Activated CD8-positive, alpha-beta T cell treated with anti-CD3 and anti-CD28 coated beads for 36 hours (primary cell): ENCODE measurements around the gene DND1. TPM values are rescaled to one million over a fixed set of nuclear protein-coding genes. Genes with fewer than 3 reads are reported as not detected.

Source experiments
- ATAC-seq: fragments of 200-7000 bp; cut with Tn5 transposase; one replicate; pipeline ENCODE4 v1.10.0; 2021; ENCODE audit warnings: mild to moderate bottlenecking, moderate library complexity
- CTCF ChIA-PET: fragments of 350-600 bp; sonication (Branson Sonifier 250); formaldehyde crosslinking; loops from one replicate; lab custom pipeline; 2021; ENCODE audit warnings: antibody characterized with exemption; lab: Charles Lee
- POLR2A ChIA-PET: fragments of 350-600 bp; sonication (Branson Sonifier 250); formaldehyde crosslinking; loops from one replicate; lab custom pipeline; 2021; ENCODE audit warnings: antibody characterized with exemption; lab: Charles Lee
- DNase-seq: peaks from one replicate; pipeline ENCODE4 v3.0.0-alpha.2; 2020
- H3K27ac Mint-ChIP-seq: one replicate; pipeline ENCODE4 v1.8.0; 2021; ENCODE audit warnings: mild to moderate bottlenecking, mixed read lengths
- H3K27me3 Mint-ChIP-seq: one replicate; pipeline ENCODE4 v1.8.0; 2021; ENCODE audit warnings: mixed read lengths
- H3K36me3 Mint-ChIP-seq: one replicate; pipeline ENCODE4 v1.8.0; 2021; ENCODE audit warnings: low read depth, mixed read lengths
- H3K4me1 Mint-ChIP-seq: one replicate; pipeline ENCODE4 v1.8.0; 2021; ENCODE audit warnings: low read depth, mixed read lengths
- H3K4me3 Mint-ChIP-seq: one replicate; pipeline ENCODE4 v1.8.0; 2021; ENCODE audit warnings: mild to moderate bottlenecking, moderate library complexity, mixed read lengths
- H3K9me3 Mint-ChIP-seq: one replicate; pipeline ENCODE4 v1.8.0; 2021; ENCODE audit warnings: mixed read lengths
- intact Hi-C: fragments of 100-400 bp; cut with micrococcal nuclease; formaldehyde crosslinking; loops from one replicate; pipeline ENCODE4 v1.10.0; 2022
- total RNA-seq, 2 experiments: library from RNA; stranded (reverse); gene quantifications; one replicate each; pipeline ENCODE4 v1.2.3, GENCODE V29; 2021
- TF ChIP-seq, protein P1 (sequence below): fragments of 200-600 bp; IDR thresholded peaks from one replicate; pipeline ENCODE4 v1.8.0; 2022; ENCODE audit warnings: antibody characterized with exemption, mild to moderate bottlenecking

The DND1 gene
- total RNA-seq, 2 experiments from 2014 or later: 2.9 to 3.2 TPM

GRCh38 chr5:140631831-140632365, 41.5 kb downstream of the DND1 start:
- intact Hi-C loops: loop anchor here (5.0 kb wide), 1 partner anchor 75 kb away; the partner anchor contains the start of gene SRA1
- H3K9me3 Mint-ChIP-seq: peaks cover 3% of the 10 kb centered on the region
- peak overlapping the region; percentile 74 for H3K4me3 Mint-ChIP-seq
- H3K27ac Mint-ChIP-seq: no peak overlapping the region
- TF ChIP-seq, protein P1, sequence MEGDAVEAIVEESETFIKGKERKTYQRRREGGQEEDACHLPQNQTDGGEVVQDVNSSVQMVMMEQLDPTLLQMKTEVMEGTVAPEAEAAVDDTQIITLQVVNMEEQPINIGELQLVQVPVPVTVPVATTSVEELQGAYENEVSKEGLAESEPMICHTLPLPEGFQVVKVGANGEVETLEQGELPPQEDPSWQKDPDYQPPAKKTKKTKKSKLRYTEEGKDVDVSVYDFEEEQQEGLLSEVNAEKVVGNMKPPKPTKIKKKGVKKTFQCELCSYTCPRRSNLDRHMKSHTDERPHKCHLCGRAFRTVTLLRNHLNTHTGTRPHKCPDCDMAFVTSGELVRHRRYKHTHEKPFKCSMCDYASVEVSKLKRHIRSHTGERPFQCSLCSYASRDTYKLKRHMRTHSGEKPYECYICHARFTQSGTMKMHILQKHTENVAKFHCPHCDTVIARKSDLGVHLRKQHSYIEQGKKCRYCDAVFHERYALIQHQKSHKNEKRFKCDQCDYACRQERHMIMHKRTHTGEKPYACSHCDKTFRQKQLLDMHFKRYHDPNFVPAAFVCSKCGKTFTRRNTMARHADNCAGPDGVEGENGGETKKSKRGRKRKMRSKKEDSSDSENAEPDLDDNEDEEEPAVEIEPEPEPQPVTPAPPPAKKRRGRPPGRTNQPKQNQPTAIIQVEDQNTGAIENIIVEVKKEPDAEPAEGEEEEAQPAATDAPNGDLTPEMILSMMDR: no peak
- ChIA-PET POLR2A (interaction anchor here (0.9 to 1.2 kb wide), 4 partner anchors 15 to 70 kb away, joined by 3 to 4 read pairs (median 4); partner anchors contain the start of genes APBB3, IK and NDUFA2), CTCF (interaction anchor here (0.8 to 2.1 kb wide), 5 partner anchors 13 to 277 kb away, joined by 3 to 4 read pairs (median 4); partner anchors contain the start of gene EIF4EBP3)
- peaks cover 2% of the 10 kb centered on the region for H3K36me3 Mint-ChIP-seq
- peak; percentile 40 for DNase-seq
- H3K4me1 Mint-ChIP-seq: peaks cover 28% of the 10 kb centered on the region
- peak; percentile 45 for ATAC-seq
- H3K27me3 Mint-ChIP-seq: peaks cover 17% of the 10 kb centered on the region

DNA sequence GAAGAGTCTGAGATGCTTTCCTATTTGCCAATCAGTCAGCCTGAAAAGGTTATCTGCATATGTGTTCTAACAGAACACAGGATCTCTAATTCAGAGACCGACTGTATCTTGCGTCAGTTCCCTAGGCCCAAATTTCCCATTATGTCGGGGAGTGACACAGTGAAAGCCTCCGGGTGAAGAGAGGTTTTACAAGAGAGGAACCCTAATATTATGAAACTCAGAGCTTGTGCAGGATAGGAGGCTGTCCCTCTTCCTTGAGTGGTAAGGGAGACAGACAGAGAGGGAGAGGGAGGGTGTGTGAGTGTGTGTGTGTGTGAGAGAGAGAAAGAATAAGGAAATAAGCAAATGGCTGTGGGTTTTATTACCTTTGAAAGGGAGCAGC, 42.3 kb downstream of the DND1 start:
- Mint-ChIP-seq H3K9me3 (peaks cover 3% of the 10 kb centered on the region), H3K27ac (no peak overlapping the region), H3K4me3 (no peak overlapping the region), H3K4me1 (peaks cover 28% of the 10 kb centered on the region), H3K36me3 (peaks cover 2% of the 10 kb centered on the region), H3K27me3 (peaks cover 17% of the 10 kb centered on the region)
- POLR2A ChIA-PET: interaction anchor here (1.2 to 1.5 kb wide), 3 partner anchors 57 to 67 kb away, joined by 3 to 4 read pairs (median 3); partner anchors contain the start of gene APBB3
- ATAC-seq (no peak), DNase-seq (no peak)
- TF ChIP-seq, protein P1: no peak
- intact Hi-C loops: loop anchor here (5.0 kb wide), 1 partner anchor 74 kb away; the partner anchor contains the start of gene SRA1
- CTCF ChIA-PET: interaction anchor here (0.8 to 2.1 kb wide), 3 partner anchors 8 to 279 kb away, joined by 3 to 4 read pairs (median 4); partner anchors contain the start of gene TMCO6

- POLR2A ChIA-PET: interaction anchor here (0.6 to 1.5 kb wide), 5 partner anchors 17 to 73 kb away, joined by 3 to 4 read pairs (median 3); partner anchors contain the start of genes APBB3, IK and NDUFA2
- no peak overlapping the region for H3K4me3 Mint-ChIP-seq
- no peak for ATAC-seq
These were observed 42.9 kb downstream of the DND1 start for GRCh38 chr5:140630292-140631035.

GRCh38 chr5:140628711-140629110, 44.7 kb downstream of the DND1 start:
- ChIA-PET POLR2A (no interaction called here), CTCF (no interaction called here)
- no peak for DNase-seq
- ATAC-seq: no peak
- intact Hi-C loops: no loop called here
- Mint-ChIP-seq H3K27ac (no peak overlapping the region), H3K27me3 (peaks cover 14% of the 10 kb centered on the region), H3K36me3 (peaks cover 2% of the 10 kb centered on the region), H3K9me3 (peaks cover 3% of the 10 kb centered on the region), H3K4me3 (no peak overlapping the region), H3K4me1 (peaks cover 15% of the 10 kb centered on the region)
- TF ChIP-seq, protein P1: no peak

More at GRCh38 chr5:140630292-140631035, 42.9 kb downstream of the DND1 start:
- Mint-ChIP-seq H3K36me3 (peaks cover 2% of the 10 kb centered on the region), H3K27ac (no peak overlapping the region), H3K9me3 (peaks cover 3% of the 10 kb centered on the region), H3K4me1 (peaks cover 25% of the 10 kb centered on the region), H3K27me3 (peaks cover 17% of the 10 kb centered on the region)
- TF ChIP-seq, protein P1: no peak
- DNase-seq: no peak
- intact Hi-C loops: loop anchor here (5.0 kb wide), 1 partner anchor 73 kb away; the partner anchor contains the start of gene SRA1
- CTCF ChIA-PET: interaction anchor here (0.8 to 2.1 kb wide), 3 partner anchors 9 to 278 kb away, joined by 3 to 4 read pairs (median 4); partner anchors contain the start of gene TMCO6
